ENCODE results near the gene XAGE1A.
"Not testable (repeated sequence)": the region's sequence is repeated elsewhere in the genome, so short reads cannot be mapped to it uniquely, and the experiment has no call there.

The XAGE1A gene

DNA sequence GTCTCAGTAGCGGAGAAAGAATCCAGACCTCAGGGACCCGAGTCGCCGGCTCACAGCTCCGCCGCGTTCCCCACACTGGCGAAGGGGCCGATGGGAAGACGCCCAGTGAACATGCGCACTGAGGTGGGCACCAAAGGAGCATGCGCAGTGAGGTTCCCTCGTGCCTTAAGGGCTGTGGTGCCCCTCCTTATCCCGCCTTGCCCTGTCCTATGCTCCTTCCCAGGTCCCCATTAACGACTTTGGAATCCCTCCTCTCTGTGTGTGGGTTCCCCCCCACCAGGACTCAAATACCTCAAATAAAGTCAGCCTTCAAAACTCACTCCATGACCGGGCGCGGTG, 21.3 kb downstream of the XAGE1A start, which contains the start of gene XAGE1B:
Gene XAGE1B (minus strand): TSS at position 77 of the 339 bp plus-strand sequence. CDS start 1,536 bp downstream, outside the sequence.
- not testable (repeated sequence) for H3K4me3 ChIP-seq (ENCODE audit: low read length, poor library complexity, severe bottlenecking); H3K9ac ChIP-seq (ENCODE audit: low read depth, low read length, poor library complexity, severe bottlenecking); H3F3A ChIP-seq (ENCODE audit: low read depth); H3K9me3 ChIP-seq (ENCODE audit: insufficient read depth, low read depth, low read length); H3K4me1 ChIP-seq (ENCODE audit: insufficient read depth, low read length, poor library complexity, severe bottlenecking); H3K4me2 ChIP-seq (ENCODE audit: low read depth, low read length, poor library complexity, severe bottlenecking); H2AFZ ChIP-seq (ENCODE audit: low read length); H3K27me3 ChIP-seq (ENCODE audit: insufficient read depth, low read length, poor library complexity, severe bottlenecking); H4K20me1 ChIP-seq (ENCODE audit: insufficient read depth, low read length, poor library complexity, severe bottlenecking); H3K9me2 ChIP-seq (replicated peaks; ENCODE audit: low read depth, low read length); H3K36me3 ChIP-seq (ENCODE audit: insufficient read depth, low read length); H3K79me2 ChIP-seq (ENCODE audit: insufficient read depth, low read length)

DNA sequence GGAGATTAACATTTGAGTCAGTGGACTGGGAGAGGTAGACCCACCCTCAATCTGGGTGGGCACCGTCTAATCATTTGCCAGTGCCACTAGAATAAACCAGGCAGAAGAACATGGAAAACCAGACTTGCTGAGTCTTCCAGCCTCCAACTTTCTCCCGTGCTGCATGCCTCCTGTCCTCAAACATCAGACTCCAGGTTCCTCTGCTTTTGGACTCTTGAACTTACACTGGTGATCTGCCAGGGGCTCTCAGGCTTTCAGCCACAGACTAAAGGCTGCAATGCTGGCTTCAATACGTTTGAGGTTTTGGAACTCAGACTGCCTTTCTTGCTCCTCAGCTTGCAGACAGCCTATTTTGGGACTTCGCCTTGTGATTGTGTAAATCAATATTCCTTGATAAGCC, 45.4 kb downstream of the XAGE1A start:
- not testable (repeated sequence) for H3K4me1 ChIP-seq (ENCODE audit: insufficient read depth, low read length, poor library complexity, severe bottlenecking); H3K36me3 ChIP-seq (ENCODE audit: insufficient read depth, low read length); H4K20me1 ChIP-seq (ENCODE audit: insufficient read depth, low read length, poor library complexity, severe bottlenecking); H3K9me2 ChIP-seq (replicated peaks; ENCODE audit: low read depth, low read length); H2AFZ ChIP-seq (ENCODE audit: low read length); H3K9me3 ChIP-seq (ENCODE audit: insufficient read depth, low read depth, low read length); H3K27me3 ChIP-seq (ENCODE audit: insufficient read depth, low read length, poor library complexity, severe bottlenecking); H3F3A ChIP-seq (ENCODE audit: low read depth); H3K79me2 ChIP-seq (ENCODE audit: insufficient read depth, low read length); H3K9ac ChIP-seq (ENCODE audit: low read depth, low read length, poor library complexity, severe bottlenecking); H3K4me3 ChIP-seq (ENCODE audit: low read length, poor library complexity, severe bottlenecking); H3K4me2 ChIP-seq (ENCODE audit: low read depth, low read length, poor library complexity, severe bottlenecking)

DNA sequence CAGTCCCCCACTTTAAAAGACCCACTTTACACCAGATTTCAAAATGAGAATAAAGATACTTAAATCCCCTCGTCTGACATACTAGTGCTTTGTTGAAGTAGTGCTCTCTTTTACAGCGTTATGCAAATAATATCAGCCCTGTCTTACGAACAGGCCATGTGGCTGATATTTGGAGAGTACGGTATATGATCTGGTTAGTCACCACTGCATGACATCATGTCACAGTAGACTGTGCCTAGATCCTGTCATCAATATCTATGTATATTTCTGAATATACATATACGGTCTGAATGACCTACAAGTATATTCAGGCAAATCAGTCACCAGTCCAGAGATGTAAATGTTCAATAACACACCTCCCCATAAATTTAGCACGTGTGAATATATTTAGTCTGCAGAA, 46.7 kb downstream of the XAGE1A start:
- Histone ChIP-seq H3K4me3 (ENCODE audit: low read length, poor library complexity, severe bottlenecking) (no peak overlapping the region), H3K4me2 (ENCODE audit: low read depth, low read length, poor library complexity, severe bottlenecking) (no peak overlapping the region), H3F3A (ENCODE audit: low read depth) (no peaks in the 10 kb centered on the region), H4K20me1 (ENCODE audit: insufficient read depth, low read length, poor library complexity, severe bottlenecking) (no peaks in the 10 kb centered on the region), H3K9me3 (ENCODE audit: insufficient read depth, low read depth, low read length) (no peaks in the 10 kb centered on the region), H3K27me3 (ENCODE audit: insufficient read depth, low read length, poor library complexity, severe bottlenecking) (no peaks in the 10 kb centered on the region), H3K9me2 (replicated peaks; ENCODE audit: low read depth, low read length) (no peaks in the 10 kb centered on the region), H2AFZ (ENCODE audit: low read length) (no peak overlapping the region), H3K36me3 (ENCODE audit: insufficient read depth, low read length) (no peaks in the 10 kb centered on the region), H3K4me1 (ENCODE audit: insufficient read depth, low read length, poor library complexity, severe bottlenecking) (no peaks in the 10 kb centered on the region), H3K79me2 (ENCODE audit: insufficient read depth, low read length) (no peaks in the 10 kb centered on the region), H3K9ac (ENCODE audit: low read depth, low read length, poor library complexity, severe bottlenecking) (no peak overlapping the region)
- TF ChIP-seq EZH2phosphoT487 (IDR thresholded peaks at IDR 0.05; ENCODE audit: borderline replicate concordance), result no peak
- TF ChIP-seq, protein P1, sequence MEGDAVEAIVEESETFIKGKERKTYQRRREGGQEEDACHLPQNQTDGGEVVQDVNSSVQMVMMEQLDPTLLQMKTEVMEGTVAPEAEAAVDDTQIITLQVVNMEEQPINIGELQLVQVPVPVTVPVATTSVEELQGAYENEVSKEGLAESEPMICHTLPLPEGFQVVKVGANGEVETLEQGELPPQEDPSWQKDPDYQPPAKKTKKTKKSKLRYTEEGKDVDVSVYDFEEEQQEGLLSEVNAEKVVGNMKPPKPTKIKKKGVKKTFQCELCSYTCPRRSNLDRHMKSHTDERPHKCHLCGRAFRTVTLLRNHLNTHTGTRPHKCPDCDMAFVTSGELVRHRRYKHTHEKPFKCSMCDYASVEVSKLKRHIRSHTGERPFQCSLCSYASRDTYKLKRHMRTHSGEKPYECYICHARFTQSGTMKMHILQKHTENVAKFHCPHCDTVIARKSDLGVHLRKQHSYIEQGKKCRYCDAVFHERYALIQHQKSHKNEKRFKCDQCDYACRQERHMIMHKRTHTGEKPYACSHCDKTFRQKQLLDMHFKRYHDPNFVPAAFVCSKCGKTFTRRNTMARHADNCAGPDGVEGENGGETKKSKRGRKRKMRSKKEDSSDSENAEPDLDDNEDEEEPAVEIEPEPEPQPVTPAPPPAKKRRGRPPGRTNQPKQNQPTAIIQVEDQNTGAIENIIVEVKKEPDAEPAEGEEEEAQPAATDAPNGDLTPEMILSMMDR (conservative IDR thresholded peaks at IDR 0.05; ENCODE audit: low read length), result no peak

DNA sequence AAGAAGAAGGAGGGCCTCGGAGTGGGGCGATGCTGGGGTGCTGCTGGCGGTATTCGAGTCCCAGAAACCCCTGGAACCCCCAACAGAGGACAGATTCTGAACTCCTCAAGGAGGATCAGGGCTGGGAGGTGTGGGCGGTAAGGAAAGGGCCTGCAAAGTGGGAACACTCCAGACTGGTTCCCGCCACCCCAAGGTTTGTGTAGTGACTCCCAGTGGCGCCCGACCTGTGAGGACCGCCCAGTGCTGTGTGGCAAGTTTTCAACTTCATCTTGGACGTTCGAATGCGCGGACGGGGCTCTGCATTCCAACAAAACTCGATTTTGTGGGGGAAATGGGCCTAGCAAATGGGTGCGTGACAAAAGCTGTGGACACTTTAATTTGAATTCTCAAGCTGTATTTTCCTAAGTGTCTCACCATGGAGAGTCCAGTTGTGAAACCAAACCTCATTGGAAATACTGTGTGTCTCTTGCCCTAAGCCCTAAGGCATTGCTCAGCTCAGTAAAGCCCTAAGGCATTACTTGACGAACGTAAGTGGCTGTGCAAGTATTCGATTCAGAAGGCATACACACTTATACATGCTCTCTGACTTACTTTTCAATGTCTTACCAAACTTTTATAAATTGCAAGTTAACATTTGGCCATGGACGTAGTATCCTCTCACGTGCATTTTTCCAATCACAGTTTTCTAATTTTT, 48.7 kb downstream of the XAGE1A start:
- H3K36me3 ChIP-seq (ENCODE audit: insufficient read depth, low read length), result no peaks in the 10 kb centered on the region
- no peaks in the 10 kb centered on the region for H3K9me3 ChIP-seq (ENCODE audit: insufficient read depth, low read depth, low read length)
- no peak overlapping the region for H3K4me3 ChIP-seq (ENCODE audit: low read length, poor library complexity, severe bottlenecking)
- no peak overlapping the region for H2AFZ ChIP-seq (ENCODE audit: low read length)
- H3K4me1 ChIP-seq (ENCODE audit: insufficient read depth, low read length, poor library complexity, severe bottlenecking), result no peaks in the 10 kb centered on the region
- H3K9me2 ChIP-seq (replicated peaks; ENCODE audit: low read depth, low read length), result no peaks in the 10 kb centered on the region
- no peaks in the 10 kb centered on the region for H4K20me1 ChIP-seq (ENCODE audit: insufficient read depth, low read length, poor library complexity, severe bottlenecking)
- TF ChIP-seq, protein P1 (conservative IDR thresholded peaks at IDR 0.05; ENCODE audit: low read length), result no peak
- TF ChIP-seq EZH2phosphoT487 (IDR thresholded peaks at IDR 0.05; ENCODE audit: borderline replicate concordance), result no peak
- H3K9ac ChIP-seq (ENCODE audit: low read depth, low read length, poor library complexity, severe bottlenecking), result no peak overlapping the region
- no peaks in the 10 kb centered on the region for H3F3A ChIP-seq (ENCODE audit: low read depth)
- H3K79me2 ChIP-seq (ENCODE audit: insufficient read depth, low read length), result no peaks in the 10 kb centered on the region
- no peaks in the 10 kb centered on the region for H3K27me3 ChIP-seq (ENCODE audit: insufficient read depth, low read length, poor library complexity, severe bottlenecking)
- no peak overlapping the region for H3K4me2 ChIP-seq (ENCODE audit: low read depth, low read length, poor library complexity, severe bottlenecking)

DNA sequence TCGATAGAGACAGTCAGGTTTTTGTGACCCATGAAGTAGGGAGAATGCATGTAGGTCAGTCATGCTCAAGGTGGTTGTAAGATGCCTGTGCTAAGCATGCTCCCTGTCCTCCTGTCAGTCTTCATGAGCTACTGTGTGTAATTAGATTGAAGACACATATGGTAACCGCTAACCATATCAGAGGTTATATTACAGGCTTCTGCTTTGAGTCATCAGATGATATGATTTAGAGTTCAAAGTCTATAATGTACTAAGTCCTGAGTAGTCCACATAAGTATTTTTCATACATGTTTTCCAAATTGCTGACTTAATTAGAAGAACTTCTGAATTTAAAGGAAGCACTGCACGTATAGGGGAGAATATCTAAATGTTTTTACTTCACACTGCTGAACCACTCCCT, 53.2 kb downstream of the XAGE1A start:
- not testable (repeated sequence) for H3K9me3 ChIP-seq (ENCODE audit: insufficient read depth, low read depth, low read length); H4K20me1 ChIP-seq (ENCODE audit: insufficient read depth, low read length, poor library complexity, severe bottlenecking); H3K36me3 ChIP-seq (ENCODE audit: insufficient read depth, low read length); H3K4me3 ChIP-seq (ENCODE audit: low read length, poor library complexity, severe bottlenecking); H3K9ac ChIP-seq (ENCODE audit: low read depth, low read length, poor library complexity, severe bottlenecking); H3F3A ChIP-seq (ENCODE audit: low read depth); H2AFZ ChIP-seq (ENCODE audit: low read length); H3K79me2 ChIP-seq (ENCODE audit: insufficient read depth, low read length); H3K27me3 ChIP-seq (ENCODE audit: insufficient read depth, low read length, poor library complexity, severe bottlenecking); H3K4me2 ChIP-seq (ENCODE audit: low read depth, low read length, poor library complexity, severe bottlenecking); H3K9me2 ChIP-seq (replicated peaks; ENCODE audit: low read depth, low read length); H3K4me1 ChIP-seq (ENCODE audit: insufficient read depth, low read length, poor library complexity, severe bottlenecking)

Measured in Loucy (cell line).